GM23338 (cell line): ENCODE results near the gene GNG4. TPM values are rescaled to one million over a fixed set of nuclear protein-coding genes. Genes with fewer than 3 reads are reported as not detected.
"Not testable (repeated sequence)": the region's sequence is repeated elsewhere in the genome, so short reads cannot be mapped to it uniquely, and the experiment has no call there.

ENCODE experiments used
- ATAC-seq: fragments of 200-7000 bp; cut with Tn5 transposase; 3 replicates; pipeline ENCODE4 v1.9.1; 2020
- DNase-seq: peaks from one replicate; pipeline ENCODE4 v3.0.0-alpha.2; 2015; ENCODE audit warnings: low spot score
- H2AFZ ChIP-seq: fragments of 200-600 bp; sonication (generic); 2 replicates; pipeline ENCODE4 v1.8.0; 2016; ENCODE audit warnings: antibody characterized with exemption, mild to moderate bottlenecking, moderate library complexity
- H3F3A ChIP-seq: fragments of 200-600 bp; sonication (generic); replicated peaks from 2 replicates; pipeline ENCODE4 v1.8.0; 2017; ENCODE audit warnings: antibody characterized with exemption, mixed run types, low read depth
- H3K27ac ChIP-seq: fragments of 200-600 bp; sonication (generic); 2 replicates; pipeline ENCODE4 v1.6.1; 2016; ENCODE audit warnings: low read depth
- H3K27me3 ChIP-seq: fragments of 200-600 bp; sonication (generic); 2 replicates; pipeline ENCODE4 v1.8.0; 2016; ENCODE audit warnings: mild to moderate bottlenecking, mixed run types, moderate library complexity; ENCODE audit not compliant: insufficient read depth
- H3K36me3 ChIP-seq: fragments of 200-600 bp; sonication (generic); 2 replicates; pipeline ENCODE4 v1.8.0; 2016; ENCODE audit warnings: mild to moderate bottlenecking; ENCODE audit not compliant: insufficient read depth
- H3K4me1 ChIP-seq: fragments of 200-600 bp; sonication (generic); 2 replicates; pipeline ENCODE4 v1.8.0; 2016; ENCODE audit warnings: mild to moderate bottlenecking, moderate library complexity; ENCODE audit not compliant: insufficient read depth
- H3K4me2 ChIP-seq: fragments of 200-600 bp; sonication (generic); 2 replicates; pipeline ENCODE4 v1.7.1; 2017; ENCODE audit warnings: mixed run types
- H3K4me3 ChIP-seq: fragments of 200-600 bp; sonication (generic); 2 replicates; pipeline ENCODE4 v1.6.1; 2016; ENCODE audit warnings: mixed run types
- H3K79me2 ChIP-seq: fragments of 200-600 bp; sonication (generic); replicated peaks from 2 replicates; pipeline ENCODE4 v1.8.0; 2017; ENCODE audit warnings: mild to moderate bottlenecking; ENCODE audit not compliant: insufficient read depth
- H3K9me2 ChIP-seq: fragments of 200-600 bp; sonication (generic); 2 replicates; pipeline ENCODE4 v1.8.0; 2017; ENCODE audit not compliant: insufficient read depth
- H4K20me1 ChIP-seq: fragments of 200-600 bp; sonication (generic); replicated peaks from 2 replicates; pipeline ENCODE4 v1.8.0; 2017; ENCODE audit warnings: mild to moderate bottlenecking; ENCODE audit not compliant: insufficient read depth
- H3K27ac Mint-ChIP-seq: 2 replicates; pipeline ENCODE4 v1.8.0; 2020; ENCODE audit warnings: inconsistent platforms, mild to moderate bottlenecking, moderate library complexity, mixed read lengths
- H3K27me3 Mint-ChIP-seq: 3 replicates; pipeline ENCODE4 v1.8.0; 2022; ENCODE audit warnings: low read depth, mild to moderate bottlenecking, moderate library complexity, mixed read lengths, inconsistent platforms; ENCODE audit not compliant: insufficient read depth, poor library complexity
- H3K36me3 Mint-ChIP-seq: 3 replicates; pipeline ENCODE4 v1.8.0; 2021; ENCODE audit warnings: low read depth, mild to moderate bottlenecking, inconsistent platforms, moderate library complexity, mixed read lengths
- H3K4me1 Mint-ChIP-seq: 3 replicates; pipeline ENCODE4 v1.8.0; 2020; ENCODE audit warnings: mild to moderate bottlenecking, inconsistent platforms, mixed read lengths
- H3K4me3 Mint-ChIP-seq: 3 replicates; pipeline ENCODE4 v1.8.0; 2021; ENCODE audit warnings: moderate library complexity, mild to moderate bottlenecking, inconsistent platforms, mixed read lengths
- H3K9me3 Mint-ChIP-seq: 3 replicates; pipeline ENCODE4 v1.8.0; 2020; ENCODE audit warnings: moderate library complexity, mild to moderate bottlenecking, inconsistent platforms, mixed read lengths
- CREB1 ChIP-seq: fragments of 250-450 bp; sonication (Bioruptor Pico); IDR thresholded peaks from 2 replicates; pipeline ENCODE4 v1.5.0; 2020; ENCODE audit warnings: low read depth, mild to moderate bottlenecking, moderate library complexity
- EZH2phosphoT487 ChIP-seq: fragments of 200-600 bp; sonication (generic); IDR thresholded peaks from one replicate; pipeline ENCODE4 v1.8.1; 2018; ENCODE audit warnings: antibody characterized with exemption; ENCODE audit not compliant: unreplicated experiment
- NANOG ChIP-seq: IDR thresholded peaks from 2 replicates; pipeline ENCODE4 v1.6.1; 2016; ENCODE audit warnings: antibody characterized with exemption, borderline replicate concordance
- STAT1 ChIP-seq: IDR thresholded peaks from one replicate; pipeline ENCODE4 v1.6.1; 2016; ENCODE audit warnings: antibody characterized with exemption; ENCODE audit not compliant: unreplicated experiment
- polyA plus RNA-seq: library from polyadenylated mRNA; unstranded; fragments of >200 nt; fragmentation: Nextera tagmentation; extraction: Ambion mirVana; gene quantifications from 2 replicates; pipeline ENCODE4 v1.2.1, GENCODE V29; 2016
- total RNA-seq: library from RNA; depleted of rRNA; stranded (reverse); fragments of >200 nt; shearing (Covaris generic); gene quantifications from 2 replicates; pipeline ENCODE4 v1.2.3, GENCODE V29; 2014
- TF ChIP-seq, protein P1 (sequence below): fragments of 250-450 bp; sonication (Bioruptor Pico); IDR thresholded peaks from 2 replicates; pipeline ENCODE4 v1.5.0; 2020; ENCODE audit warnings: mild to moderate bottlenecking, moderate library complexity
- TF ChIP-seq, protein P2 (sequence below), 2 experiments: fragments of 200-600 bp in 1 of 2; sonication (generic) in 1 of 2; conservative IDR thresholded peaks; 2 replicates each; pipeline versions ENCODE4 v1.5.1 to v1.6.1; 2016 to 2017; ENCODE audit warnings: antibody characterized with exemption in 2 of 2, low read depth in 2 of 2, mild to moderate bottlenecking in 2 of 2, moderate library complexity in 1 of 2

Gene GNG4
- total and polyA plus RNA-seq, 2 experiments from 2014 or later: 40.2 to 49.2 TPM

DNA sequence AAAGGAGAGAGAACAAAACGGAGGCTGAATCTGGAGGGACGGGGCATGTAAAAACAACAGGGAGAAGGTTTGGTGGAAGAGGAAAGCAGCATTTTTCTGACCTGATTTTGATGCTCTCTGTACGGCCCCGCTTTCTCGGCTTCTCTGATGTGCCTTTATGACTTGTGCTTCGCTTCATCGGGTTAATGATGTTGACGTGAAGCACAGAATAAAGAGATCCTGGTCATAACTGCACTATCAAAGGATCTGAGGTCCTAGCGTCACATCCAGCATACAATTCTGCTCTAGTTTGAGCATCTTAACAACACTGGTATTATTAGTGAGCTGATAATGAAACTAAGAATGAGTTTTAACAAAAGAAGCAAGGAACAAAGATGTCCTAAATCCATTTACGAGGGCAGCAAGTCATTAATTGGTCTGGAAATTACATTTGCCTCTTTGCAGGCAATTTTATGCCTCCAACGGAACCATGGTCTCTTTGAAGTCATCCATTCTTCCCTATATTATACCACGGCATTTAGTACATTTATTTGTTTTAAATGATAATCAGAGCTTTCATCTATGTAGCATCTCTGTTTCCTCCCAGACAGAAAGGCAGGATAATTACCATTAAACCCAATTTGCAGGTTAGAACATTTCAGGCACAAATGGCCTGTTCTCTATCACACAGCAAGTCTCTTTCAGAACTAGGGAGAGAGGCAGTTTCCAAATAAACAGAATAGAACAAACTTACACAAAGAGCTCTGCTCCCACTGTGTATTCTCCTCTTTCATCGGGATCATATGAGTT, 100.0 kb downstream of the GNG4 start (continued):
- TF ChIP-seq, protein P1, sequence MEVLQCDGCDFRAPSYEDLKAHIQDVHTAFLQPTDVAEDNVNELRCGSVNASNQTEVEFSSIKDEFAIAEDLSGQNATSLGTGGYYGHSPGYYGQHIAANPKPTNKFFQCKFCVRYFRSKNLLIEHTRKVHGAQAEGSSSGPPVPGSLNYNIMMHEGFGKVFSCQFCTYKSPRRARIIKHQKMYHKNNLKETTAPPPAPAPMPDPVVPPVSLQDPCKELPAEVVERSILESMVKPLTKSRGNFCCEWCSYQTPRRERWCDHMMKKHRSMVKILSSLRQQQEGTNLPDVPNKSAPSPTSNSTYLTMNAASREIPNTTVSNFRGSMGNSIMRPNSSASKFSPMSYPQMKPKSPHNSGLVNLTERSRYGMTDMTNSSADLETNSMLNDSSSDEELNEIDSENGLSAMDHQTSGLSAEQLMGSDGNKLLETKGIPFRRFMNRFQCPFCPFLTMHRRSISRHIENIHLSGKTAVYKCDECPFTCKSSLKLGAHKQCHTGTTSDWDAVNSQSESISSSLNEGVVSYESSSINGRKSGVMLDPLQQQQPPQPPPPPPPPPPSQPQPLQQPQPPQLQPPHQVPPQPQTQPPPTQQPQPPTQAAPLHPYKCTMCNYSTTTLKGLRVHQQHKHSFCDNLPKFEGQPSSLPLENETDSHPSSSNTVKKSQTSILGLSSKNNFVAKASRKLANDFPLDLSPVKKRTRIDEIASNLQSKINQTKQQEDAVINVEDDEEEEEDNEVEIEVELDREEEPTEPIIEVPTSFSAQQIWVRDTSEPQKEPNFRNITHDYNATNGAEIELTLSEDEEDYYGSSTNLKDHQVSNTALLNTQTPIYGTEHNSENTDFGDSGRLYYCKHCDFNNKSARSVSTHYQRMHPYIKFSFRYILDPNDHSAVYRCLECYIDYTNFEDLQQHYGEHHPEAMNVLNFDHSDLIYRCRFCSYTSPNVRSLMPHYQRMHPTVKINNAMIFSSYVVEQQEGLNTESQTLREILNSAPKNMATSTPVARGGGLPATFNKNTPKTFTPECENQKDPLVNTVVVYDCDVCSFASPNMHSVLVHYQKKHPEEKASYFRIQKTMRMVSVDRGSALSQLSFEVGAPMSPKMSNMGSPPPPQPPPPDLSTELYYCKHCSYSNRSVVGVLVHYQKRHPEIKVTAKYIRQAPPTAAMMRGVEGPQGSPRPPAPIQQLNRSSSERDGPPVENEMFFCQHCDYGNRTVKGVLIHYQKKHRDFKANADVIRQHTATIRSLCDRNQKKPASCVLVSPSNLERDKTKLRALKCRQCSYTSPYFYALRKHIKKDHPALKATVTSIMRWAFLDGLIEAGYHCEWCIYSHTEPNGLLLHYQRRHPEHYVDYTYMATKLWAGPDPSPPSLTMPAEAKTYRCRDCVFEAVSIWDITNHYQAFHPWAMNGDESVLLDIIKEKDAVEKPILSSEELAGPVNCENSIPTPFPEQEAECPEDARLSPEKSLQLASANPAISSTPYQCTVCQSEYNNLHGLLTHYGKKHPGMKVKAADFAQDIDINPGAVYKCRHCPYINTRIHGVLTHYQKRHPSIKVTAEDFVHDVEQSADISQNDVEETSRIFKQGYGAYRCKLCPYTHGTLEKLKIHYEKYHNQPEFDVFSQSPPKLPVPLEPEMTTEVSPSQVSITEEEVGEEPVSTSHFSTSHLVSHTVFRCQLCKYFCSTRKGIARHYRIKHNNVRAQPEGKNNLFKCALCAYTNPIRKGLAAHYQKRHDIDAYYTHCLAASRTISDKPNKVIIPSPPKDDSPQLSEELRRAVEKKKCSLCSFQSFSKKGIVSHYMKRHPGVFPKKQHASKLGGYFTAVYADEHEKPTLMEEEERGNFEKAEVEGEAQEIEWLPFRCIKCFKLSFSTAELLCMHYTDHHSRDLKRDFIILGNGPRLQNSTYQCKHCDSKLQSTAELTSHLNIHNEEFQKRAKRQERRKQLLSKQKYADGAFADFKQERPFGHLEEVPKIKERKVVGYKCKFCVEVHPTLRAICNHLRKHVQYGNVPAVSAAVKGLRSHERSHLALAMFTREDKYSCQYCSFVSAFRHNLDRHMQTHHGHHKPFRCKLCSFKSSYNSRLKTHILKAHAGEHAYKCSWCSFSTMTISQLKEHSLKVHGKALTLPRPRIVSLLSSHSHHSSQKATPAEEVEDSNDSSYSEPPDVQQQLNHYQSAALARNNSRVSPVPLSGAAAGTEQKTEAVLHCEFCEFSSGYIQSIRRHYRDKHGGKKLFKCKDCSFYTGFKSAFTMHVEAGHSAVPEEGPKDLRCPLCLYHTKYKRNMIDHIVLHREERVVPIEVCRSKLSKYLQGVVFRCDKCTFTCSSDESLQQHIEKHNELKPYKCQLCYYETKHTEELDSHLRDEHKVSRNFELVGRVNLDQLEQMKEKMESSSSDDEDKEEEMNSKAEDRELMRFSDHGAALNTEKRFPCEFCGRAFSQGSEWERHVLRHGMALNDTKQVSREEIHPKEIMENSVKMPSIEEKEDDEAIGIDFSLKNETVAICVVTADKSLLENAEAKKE: no peak
- TF ChIP-seq CREB1 (CRISPR knock-in tag) (no peak), EZH2phosphoT487 (no peak), STAT1 (no peak), NANOG (no peak)

DNA sequence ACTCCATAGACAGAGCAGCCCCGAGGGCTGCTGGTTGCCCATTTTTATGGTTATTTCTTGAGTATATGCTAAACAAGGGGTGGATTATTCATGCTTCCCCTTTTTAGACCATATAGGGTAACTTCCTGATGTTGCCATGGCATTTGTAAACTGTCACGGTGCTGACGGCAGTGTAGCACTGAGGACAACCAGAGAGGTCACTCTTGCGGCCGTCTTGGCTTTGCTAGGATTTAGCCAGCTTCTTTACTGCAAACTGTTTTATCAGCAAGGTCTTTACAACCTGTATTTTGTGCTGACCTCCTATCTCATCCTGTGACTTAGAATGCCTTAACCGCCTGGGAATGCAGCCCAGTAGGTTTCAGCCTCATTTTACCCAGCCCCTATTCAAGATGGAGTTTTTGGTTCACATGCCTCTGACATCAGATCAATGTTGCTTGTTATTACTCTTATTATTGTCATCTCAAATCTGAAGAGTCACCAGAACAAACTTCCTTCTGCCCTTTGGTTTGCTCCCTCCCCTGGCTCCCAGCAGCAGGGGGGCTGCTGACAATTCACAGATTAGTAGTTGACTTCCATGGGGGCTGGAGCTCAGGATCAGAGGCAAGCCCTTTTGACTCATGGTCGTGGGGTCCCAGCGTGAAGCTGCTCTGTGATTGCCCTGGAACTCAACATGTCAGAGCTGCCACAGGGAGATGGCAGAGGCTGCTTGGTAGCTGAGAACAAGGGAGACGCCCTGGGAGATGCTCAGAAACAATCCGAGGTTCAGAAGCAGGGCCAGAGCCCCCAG, 103.0 kb downstream of the GNG4 start:
- not testable (repeated sequence) for H3F3A ChIP-seq, H3K4me3 ChIP-seq, H4K20me1 ChIP-seq, H3K9me3 Mint-ChIP-seq, H3K4me1 ChIP-seq, H3K27me3 ChIP-seq, H3K4me2 ChIP-seq, H3K9me2 ChIP-seq, H3K36me3 Mint-ChIP-seq, H3K27me3 Mint-ChIP-seq, H3K4me3 Mint-ChIP-seq, H2AFZ ChIP-seq, H3K79me2 ChIP-seq, H3K36me3 ChIP-seq
- Mint-ChIP-seq H3K27ac (peak overlapping the region; percentile 34), H3K4me1 (peaks cover 13% of the 10 kb centered on the region)
- TF ChIP-seq, protein P2, sequence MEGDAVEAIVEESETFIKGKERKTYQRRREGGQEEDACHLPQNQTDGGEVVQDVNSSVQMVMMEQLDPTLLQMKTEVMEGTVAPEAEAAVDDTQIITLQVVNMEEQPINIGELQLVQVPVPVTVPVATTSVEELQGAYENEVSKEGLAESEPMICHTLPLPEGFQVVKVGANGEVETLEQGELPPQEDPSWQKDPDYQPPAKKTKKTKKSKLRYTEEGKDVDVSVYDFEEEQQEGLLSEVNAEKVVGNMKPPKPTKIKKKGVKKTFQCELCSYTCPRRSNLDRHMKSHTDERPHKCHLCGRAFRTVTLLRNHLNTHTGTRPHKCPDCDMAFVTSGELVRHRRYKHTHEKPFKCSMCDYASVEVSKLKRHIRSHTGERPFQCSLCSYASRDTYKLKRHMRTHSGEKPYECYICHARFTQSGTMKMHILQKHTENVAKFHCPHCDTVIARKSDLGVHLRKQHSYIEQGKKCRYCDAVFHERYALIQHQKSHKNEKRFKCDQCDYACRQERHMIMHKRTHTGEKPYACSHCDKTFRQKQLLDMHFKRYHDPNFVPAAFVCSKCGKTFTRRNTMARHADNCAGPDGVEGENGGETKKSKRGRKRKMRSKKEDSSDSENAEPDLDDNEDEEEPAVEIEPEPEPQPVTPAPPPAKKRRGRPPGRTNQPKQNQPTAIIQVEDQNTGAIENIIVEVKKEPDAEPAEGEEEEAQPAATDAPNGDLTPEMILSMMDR (conservative IDR thresholded peaks at IDR 0.05; ENCODE audit: low read depth in 2 of 2): peak; percentile 32 to 38
- ATAC-seq: peak; percentile 66
- peak overlapping the region; percentile 28; the same call in 1 of the 2 replicates for H3K27ac ChIP-seq
- DNase-seq: peak; percentile 64
